Stimulated activated CD8-positive, alpha-beta memory T cell treated with anti-CD3 and anti-CD28 coated beads, Interleukin-2, amount 100 ng/mL, for 48 hours (primary cell): Measurements from ENCODE around the gene LAMB4.

Experiments
- DNase-seq, 2 donors: peaks; one replicate each; pipeline ENCODE4 v3.0.0-alpha.2; 2020; ENCODE audit warnings: low read depth in 2 of 2

Gene LAMB4

DNA sequence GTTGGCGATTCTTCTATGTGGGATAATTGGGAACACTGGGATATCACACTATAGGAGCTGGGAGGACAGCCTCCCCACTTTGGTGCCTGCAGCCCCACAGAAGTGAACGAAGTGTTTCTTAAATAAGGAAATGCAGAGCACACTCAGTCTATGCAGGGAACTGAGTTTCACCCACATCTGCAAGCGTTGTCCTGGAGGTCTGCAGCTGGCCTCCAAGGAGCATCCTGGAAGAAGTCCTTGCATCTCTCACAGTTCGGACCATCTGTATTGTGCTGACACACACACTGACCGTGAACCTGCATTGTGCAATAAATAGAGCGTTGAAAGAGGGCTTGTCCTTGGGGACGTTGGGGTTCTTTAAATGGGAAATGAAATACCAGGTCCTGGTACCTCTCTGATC, 25.8 kb downstream of the LAMB4 start:
- DNase-seq, result no peak

- no peak for DNase-seq
Observed at GRCh38 chr7:108103558-108104298, 26.4 kb downstream of the LAMB4 start.

- no peak for DNase-seq
Observed at GRCh38 chr7:108102671-108103312, 27.4 kb downstream of the LAMB4 start.

GRCh38 chr7:108101759-108102158, 28.4 kb downstream of the LAMB4 start:
- DNase-seq, result no peak

- DNase-seq, result no peak
Observed at GRCh38 chr7:108099713-108100112, 30.4 kb downstream of the LAMB4 start.

- DNase-seq, result no peak
Observed at GRCh38 chr7:108097703-108098102, 32.5 kb downstream of the LAMB4 start.

DNA sequence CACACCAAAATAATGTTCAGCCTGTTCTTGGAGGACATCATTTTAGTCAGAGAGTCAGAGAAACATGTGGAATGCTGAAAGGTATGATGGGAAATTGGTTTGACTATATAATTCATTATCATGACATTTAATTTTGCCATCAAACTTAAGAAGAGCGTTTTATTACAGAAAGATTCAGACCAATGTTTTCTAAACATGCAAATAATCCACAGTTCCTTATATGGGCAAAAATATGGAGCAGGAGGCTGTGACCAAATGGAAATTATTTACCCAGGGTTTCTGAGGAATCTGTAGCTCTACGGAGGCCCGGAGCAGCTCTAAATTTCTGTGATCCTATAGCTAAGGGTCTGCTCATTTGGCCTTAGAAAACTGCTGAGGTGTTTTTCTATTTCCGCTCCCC, 33.2 kb downstream of the LAMB4 start:
- no peak for DNase-seq

DNA sequence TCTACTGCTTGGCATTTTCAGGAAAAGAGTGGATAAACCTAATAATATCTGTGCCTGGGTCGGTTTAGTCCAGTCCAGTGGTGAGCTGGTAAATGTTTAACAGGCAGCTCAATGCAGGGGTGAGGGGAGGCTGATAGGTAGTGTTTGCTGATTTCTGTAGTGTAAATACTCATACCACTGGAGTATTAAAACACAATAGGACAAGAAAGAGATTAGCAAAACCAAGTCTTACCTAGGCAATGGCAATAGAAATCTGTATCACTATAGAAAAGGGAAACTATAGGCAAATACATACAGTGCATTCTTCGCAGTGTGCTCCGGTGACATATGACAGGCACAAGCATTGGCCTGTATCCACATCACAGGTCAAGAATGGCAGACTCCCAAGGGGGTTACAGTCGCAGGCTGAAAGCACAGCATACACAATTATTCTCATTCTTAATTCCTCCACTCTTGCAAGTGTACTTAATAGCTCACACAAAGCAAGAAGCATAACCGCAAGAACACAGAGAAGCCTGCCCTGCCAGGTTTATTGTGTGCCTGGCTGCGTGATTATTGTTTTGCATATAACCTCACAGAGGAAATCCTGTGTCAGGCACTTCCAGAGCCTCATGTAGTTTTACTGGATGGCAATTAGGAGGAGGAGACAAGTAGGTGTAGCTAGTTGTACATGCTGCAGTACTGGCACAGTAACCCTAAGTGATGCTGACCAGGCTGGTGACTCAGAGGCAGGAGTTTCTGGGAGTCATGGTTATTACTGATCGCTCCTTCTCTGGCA, 35.0 kb downstream of the LAMB4 start:
- no peak for DNase-seq

GRCh38 chr7:108094346-108094745, 35.8 kb downstream of the LAMB4 start:
- DNase-seq, result no peak

- DNase-seq, result no peak
Observed at GRCh38 chr7:108093851-108094331, 36.3 kb downstream of the LAMB4 start.

GRCh38 chr7:108093341-108093740, 36.8 kb downstream of the LAMB4 start:
- DNase-seq, result no peak

GRCh38 chr7:108091461-108091831, 38.7 kb downstream of the LAMB4 start:
- no peak for DNase-seq

DNA sequence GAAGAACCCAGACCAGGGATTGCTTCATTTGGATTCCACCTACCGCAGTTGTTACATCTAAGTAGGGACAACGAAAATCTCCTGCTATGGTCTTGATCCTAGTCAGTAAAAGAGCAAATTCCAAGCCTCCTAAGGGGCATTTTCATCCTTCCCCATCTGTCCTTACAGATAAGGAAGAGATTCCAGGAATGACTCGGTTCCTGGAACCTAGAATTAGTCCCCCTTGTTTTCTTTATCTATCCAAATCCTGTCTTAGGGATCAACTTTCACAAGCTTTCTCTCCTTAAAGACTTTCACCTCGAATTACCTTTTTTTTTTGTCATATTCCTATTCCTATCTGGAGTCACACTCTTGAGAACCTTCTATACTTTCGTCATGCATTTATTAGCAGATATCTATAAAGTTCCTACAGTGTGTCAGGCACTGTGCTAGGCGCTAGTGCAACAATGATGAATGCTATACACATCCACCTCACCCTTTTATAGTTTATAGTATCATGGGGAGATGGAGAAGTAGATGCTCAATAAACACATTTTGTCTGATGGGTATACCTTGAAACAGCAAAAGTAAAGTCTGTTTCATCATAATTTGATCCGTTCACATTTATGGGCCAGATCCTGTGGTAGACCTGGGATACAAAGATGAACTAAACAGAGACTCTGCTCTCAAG, 39.2 kb downstream of the LAMB4 start:
- DNase-seq, result no peak

- DNase-seq, result no peak
Observed at GRCh38 chr7:108089381-108089780, 40.8 kb downstream of the LAMB4 start.

- no peak for DNase-seq
Observed at GRCh38 chr7:108088729-108089128, 41.4 kb downstream of the LAMB4 start.

- DNase-seq, result no peak
Observed at GRCh38 chr7:108087778-108088177, 42.4 kb downstream of the LAMB4 start.

- no peak for DNase-seq
Observed at GRCh38 chr7:108086962-108087361, 43.2 kb downstream of the LAMB4 start.

- DNase-seq, result no peak
Observed at GRCh38 chr7:108086546-108086945, 43.6 kb downstream of the LAMB4 start.

DNA sequence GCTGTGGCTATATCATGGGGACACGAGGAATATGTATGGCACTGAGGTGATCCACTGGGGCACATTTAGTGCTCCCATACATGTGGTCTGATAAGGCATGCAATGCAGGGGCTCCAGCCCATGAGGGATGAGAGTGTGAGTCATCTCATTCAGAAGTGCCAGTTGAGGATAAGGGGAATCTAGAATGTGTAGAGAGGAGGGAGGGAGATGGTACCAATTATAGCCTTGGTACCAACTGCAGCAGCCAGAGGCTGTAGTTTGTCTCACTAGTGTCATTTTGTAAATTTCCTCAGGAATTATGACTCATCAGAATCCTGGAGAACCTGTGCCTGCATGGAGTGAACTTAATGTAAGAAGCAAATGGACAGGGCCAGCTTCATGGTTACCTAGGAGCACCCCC, 46.2 kb downstream of the LAMB4 start:
- DNase-seq, result no peak

GRCh38 chr7:108079648-108080591, 50.2 kb downstream of the LAMB4 start:
- no peak for DNase-seq

DNA sequence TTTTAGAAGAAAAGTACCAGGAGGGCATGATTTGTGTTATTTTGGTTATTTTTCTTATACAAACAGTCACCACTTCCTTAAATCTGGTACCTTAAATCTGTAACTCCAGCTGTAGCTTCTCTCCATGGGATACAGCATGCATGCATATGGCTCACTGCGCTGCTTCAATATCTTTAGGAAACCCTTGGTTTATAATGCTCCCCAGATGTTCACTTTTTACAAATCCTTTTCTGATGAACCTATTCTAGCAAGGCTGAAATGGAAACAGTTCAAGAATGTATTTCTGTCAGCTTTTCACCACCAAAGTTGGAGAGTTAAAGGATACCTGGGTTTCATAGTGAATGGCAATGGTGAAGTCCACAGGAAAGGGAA, 50.9 kb downstream of the LAMB4 start:
- no peak for DNase-seq
